ENCODE data around the gene VPS26C. TPM values are rescaled to one million over a fixed set of nuclear protein-coding genes. Genes with fewer than 3 reads are reported as not detected.

VPS26C gene
- total and polyA plus RNA-seq, 10 of the 15 experiments (the other 5 are each of a cell fraction or from before 2014, with no cell fraction given): 32.5 to 65.1 (median 48.0) TPM

DNA sequence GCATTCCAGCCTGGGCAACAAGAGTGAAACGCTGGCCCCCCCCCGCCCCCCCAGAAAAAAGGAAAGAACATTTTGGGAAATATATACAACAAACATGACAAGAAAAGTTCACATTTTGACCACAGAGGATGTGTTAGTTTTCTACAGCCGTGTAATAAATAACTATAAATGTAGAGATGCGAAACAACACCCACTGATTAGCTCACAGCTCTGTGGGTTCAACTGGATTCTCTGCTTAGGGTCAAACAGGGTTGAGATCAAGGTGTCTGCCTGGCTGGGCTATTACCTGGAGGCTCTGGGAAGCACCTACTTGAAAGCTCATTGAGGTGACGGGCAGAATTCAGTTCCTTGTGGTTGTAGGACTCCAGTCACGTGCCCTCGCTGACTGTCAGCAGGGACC lies 11.1 kb upstream of the VPS26C start:
- Histone ChIP-seq H4K20me1 (ENCODE audit: control insufficient read depth, insufficient read depth) (no peaks in the 10 kb centered on the region), H3K79me2 (ENCODE audit: control insufficient read depth, insufficient read depth, low read length) (no peaks in the 10 kb centered on the region), H3K4me2 (ENCODE audit: control insufficient read depth, insufficient read depth) (no peak overlapping the region), H3K36me3 (ENCODE audit: control insufficient read depth in 2 of 2, insufficient read depth in 2 of 2, low read length in 1 of 2) (no peaks in the 10 kb centered on the region), H3K4me3 (no peak overlapping the region), H3K27ac (ENCODE audit: control insufficient read depth, insufficient read depth) (no peak overlapping the region), H3K9me3 (replicated peaks; ENCODE audit: control insufficient read depth, insufficient read depth, low read length) (no peaks in the 10 kb centered on the region; the same call in 2 of the 3 replicates), H3K4me1 (ENCODE audit: control insufficient read depth, insufficient read depth, low read length) (no peaks in the 10 kb centered on the region; the same call in 1 of the 2 replicates), H2AFZ (ENCODE audit: control insufficient read depth, low read depth, low read length) (no peak overlapping the region), H3K9ac (ENCODE audit: control insufficient read depth, insufficient read depth, low read length) (no peak overlapping the region), H3K27me3 (replicated peaks in 1 of 2; ENCODE audit: control insufficient read depth in 2 of 2, insufficient read depth in 2 of 2, low read length in 1 of 2) (no peaks in the 10 kb centered on the region)
- 51% methylated on average over 6 of the region's 7 CpGs for WGBS (ENCODE audit: insufficient coverage, insufficient replicate concordance, low lambda C conversion rate, missing lambda C conversion rate)
- RAD21 ChIA-PET (ENCODE audit: unreplicated experiment): no interaction called here
- SMC1A ChIA-PET (ENCODE audit: uncharacterized antibody, unreplicated experiment): interaction anchor here (0.8 kb wide), 1 partner anchor 86 kb away, joined by 3 read pairs; no protein-coding TSS in a partner anchor
- intact Hi-C loops (cut with micrococcal nuclease; ENCODE audit: unreplicated experiment) (no loop called here), in situ Hi-C loops (cut with MboI) (no loop called here)
- no peak for DNase-seq (ENCODE audit: low read depth, low spot score)
- FAIRE-seq: no peak
- ATAC-seq: no peak
- BruUV-seq (replicated peaks): no TSS peak
- POLR2A ChIA-PET: no interaction called here
- CTCF ChIA-PET: no interaction called here
- TF ChIP-seq MEF2B (IDR thresholded peaks at IDR 0.05; ENCODE audit: partially characterized antibody, poor library complexity, severe bottlenecking) (no peak), DPF2 (IDR thresholded peaks at IDR 0.05) (no peak), IRF4 (IDR thresholded peaks at IDR 0.05; ENCODE audit: low read depth, low read length) (no peak), SMARCA5 (IDR thresholded peaks at IDR 0.05) (no peak), ASH2L (IDR thresholded peaks at IDR 0.05; ENCODE audit: borderline replicate concordance, low read depth) (no peak), NFYB (IDR thresholded peaks at IDR 0.05; ENCODE audit: insufficient read depth, low read depth, low read length) (no peak), POLR2A (IDR thresholded peaks at IDR 0.05; ENCODE audit: low read depth, low read length) (no peak), CEBPB (IDR thresholded peaks at IDR 0.05; ENCODE audit: borderline replicate concordance in 1 of 2, low read depth in 2 of 2, low read length in 2 of 2) (no peak), POLR2AphosphoS2 (IDR thresholded peaks at IDR 0.05; ENCODE audit: low read depth, low read length) (no peak), EZH2 (IDR thresholded peaks at IDR 0.05; ENCODE audit: borderline replicate concordance, control insufficient read depth, low read depth, low read length) (no peak)
- TF ChIP-seq, protein P1, sequence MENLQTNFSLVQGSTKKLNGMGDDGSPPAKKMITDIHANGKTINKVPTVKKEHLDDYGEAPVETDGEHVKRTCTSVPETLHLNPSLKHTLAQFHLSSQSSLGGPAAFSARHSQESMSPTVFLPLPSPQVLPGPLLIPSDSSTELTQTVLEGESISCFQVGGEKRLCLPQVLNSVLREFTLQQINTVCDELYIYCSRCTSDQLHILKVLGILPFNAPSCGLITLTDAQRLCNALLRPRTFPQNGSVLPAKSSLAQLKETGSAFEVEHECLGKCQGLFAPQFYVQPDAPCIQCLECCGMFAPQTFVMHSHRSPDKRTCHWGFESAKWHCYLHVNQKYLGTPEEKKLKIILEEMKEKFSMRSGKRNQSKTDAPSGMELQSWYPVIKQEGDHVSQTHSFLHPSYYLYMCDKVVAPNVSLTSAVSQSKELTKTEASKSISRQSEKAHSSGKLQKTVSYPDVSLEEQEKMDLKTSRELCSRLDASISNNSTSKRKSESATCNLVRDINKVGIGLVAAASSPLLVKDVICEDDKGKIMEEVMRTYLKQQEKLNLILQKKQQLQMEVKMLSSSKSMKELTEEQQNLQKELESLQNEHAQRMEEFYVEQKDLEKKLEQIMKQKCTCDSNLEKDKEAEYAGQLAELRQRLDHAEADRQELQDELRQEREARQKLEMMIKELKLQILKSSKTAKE (IDR thresholded peaks at IDR 0.05; ENCODE audit: low read depth, poor library complexity, severe bottlenecking): no peak
- TF ChIP-seq, protein P2, sequence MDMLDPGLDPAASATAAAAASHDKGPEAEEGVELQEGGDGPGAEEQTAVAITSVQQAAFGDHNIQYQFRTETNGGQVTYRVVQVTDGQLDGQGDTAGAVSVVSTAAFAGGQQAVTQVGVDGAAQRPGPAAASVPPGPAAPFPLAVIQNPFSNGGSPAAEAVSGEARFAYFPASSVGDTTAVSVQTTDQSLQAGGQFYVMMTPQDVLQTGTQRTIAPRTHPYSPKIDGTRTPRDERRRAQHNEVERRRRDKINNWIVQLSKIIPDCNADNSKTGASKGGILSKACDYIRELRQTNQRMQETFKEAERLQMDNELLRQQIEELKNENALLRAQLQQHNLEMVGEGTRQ (IDR thresholded peaks at IDR 0.05; ENCODE audit: borderline replicate concordance, low read depth, low read length): no peak
- TF ChIP-seq, protein P3, sequence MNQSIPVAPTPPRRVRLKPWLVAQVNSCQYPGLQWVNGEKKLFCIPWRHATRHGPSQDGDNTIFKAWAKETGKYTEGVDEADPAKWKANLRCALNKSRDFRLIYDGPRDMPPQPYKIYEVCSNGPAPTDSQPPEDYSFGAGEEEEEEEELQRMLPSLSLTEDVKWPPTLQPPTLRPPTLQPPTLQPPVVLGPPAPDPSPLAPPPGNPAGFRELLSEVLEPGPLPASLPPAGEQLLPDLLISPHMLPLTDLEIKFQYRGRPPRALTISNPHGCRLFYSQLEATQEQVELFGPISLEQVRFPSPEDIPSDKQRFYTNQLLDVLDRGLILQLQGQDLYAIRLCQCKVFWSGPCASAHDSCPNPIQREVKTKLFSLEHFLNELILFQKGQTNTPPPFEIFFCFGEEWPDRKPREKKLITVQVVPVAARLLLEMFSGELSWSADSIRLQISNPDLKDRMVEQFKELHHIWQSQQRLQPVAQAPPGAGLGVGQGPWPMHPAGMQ (IDR thresholded peaks at IDR 0.05; ENCODE audit: borderline replicate concordance): no peak
- TF ChIP-seq, protein P4, sequence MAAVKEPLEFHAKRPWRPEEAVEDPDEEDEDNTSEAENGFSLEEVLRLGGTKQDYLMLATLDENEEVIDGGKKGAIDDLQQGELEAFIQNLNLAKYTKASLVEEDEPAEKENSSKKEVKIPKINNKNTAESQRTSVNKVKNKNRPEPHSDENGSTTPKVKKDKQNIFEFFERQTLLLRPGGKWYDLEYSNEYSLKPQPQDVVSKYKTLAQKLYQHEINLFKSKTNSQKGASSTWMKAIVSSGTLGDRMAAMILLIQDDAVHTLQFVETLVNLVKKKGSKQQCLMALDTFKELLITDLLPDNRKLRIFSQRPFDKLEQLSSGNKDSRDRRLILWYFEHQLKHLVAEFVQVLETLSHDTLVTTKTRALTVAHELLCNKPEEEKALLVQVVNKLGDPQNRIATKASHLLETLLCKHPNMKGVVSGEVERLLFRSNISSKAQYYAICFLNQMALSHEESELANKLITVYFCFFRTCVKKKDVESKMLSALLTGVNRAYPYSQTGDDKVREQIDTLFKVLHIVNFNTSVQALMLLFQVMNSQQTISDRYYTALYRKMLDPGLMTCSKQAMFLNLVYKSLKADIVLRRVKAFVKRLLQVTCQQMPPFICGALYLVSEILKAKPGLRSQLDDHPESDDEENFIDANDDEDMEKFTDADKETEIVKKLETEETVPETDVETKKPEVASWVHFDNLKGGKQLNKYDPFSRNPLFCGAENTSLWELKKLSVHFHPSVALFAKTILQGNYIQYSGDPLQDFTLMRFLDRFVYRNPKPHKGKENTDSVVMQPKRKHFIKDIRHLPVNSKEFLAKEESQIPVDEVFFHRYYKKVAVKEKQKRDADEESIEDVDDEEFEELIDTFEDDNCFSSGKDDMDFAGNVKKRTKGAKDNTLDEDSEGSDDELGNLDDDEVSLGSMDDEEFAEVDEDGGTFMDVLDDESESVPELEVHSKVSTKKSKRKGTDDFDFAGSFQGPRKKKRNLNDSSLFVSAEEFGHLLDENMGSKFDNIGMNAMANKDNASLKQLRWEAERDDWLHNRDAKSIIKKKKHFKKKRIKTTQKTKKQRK (IDR thresholded peaks at IDR 0.05; ENCODE audit: low read depth, low read length): no peak
- TF ChIP-seq, protein P5, sequence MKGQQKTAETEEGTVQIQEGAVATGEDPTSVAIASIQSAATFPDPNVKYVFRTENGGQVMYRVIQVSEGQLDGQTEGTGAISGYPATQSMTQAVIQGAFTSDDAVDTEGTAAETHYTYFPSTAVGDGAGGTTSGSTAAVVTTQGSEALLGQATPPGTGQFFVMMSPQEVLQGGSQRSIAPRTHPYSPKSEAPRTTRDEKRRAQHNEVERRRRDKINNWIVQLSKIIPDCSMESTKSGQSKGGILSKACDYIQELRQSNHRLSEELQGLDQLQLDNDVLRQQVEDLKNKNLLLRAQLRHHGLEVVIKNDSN (IDR thresholded peaks at IDR 0.05; ENCODE audit: borderline replicate concordance, extremely low read length, insufficient read depth, low read depth, low read length): no peak
